NCI-H446 (cell line): ENCODE data around the gene PPIA.
"Not testable (repeated sequence)": the region's sequence is repeated elsewhere in the genome, so short reads cannot be mapped to it uniquely, and the experiment has no call there.

Experiments
- DNase-seq, 2 experiments: peaks; one replicate each; lab custom pipeline; 2025; lab: John Stamatoyannopoulos, UW

The PPIA gene

GRCh38 chr7:44764081-44764480, 32.4 kb upstream of the PPIA start:
- no peak for DNase-seq

- no peak for DNase-seq
Measured at GRCh38 chr7:44764665-44765578, 31.6 kb upstream of the PPIA start.

GRCh38 chr7:44765579-44766415, 30.7 kb upstream of the PPIA start:
- no peak for DNase-seq

GRCh38 chr7:44766416-44766801, 30.1 kb upstream of the PPIA start:
- no peak for DNase-seq

GRCh38 chr7:44767134-44767911, 29.2 kb upstream of the PPIA start:
- DNase-seq = no peak

GRCh38 chr7:44767912-44768627, 28.4 kb upstream of the PPIA start:
- no peak for DNase-seq

- no peak for DNase-seq
Measured at GRCh38 chr7:44768628-44769371, 27.7 kb upstream of the PPIA start.

GRCh38 chr7:44769376-44769775, 27.1 kb upstream of the PPIA start:
- no peak for DNase-seq

GRCh38 chr7:44769776-44770294, 26.6 kb upstream of the PPIA start:
- no peak for DNase-seq

- DNase-seq = no peak
Measured at GRCh38 chr7:44771358-44771757, 25.1 kb upstream of the PPIA start.

- no peak for DNase-seq
Measured at GRCh38 chr7:44772440-44772839, 24.0 kb upstream of the PPIA start.

- DNase-seq = no peak
Measured at GRCh38 chr7:44772867-44773266, 23.6 kb upstream of the PPIA start.

GRCh38 chr7:44774486-44774885, 22.0 kb upstream of the PPIA start:
- not testable (repeated sequence) for DNase-seq

- no peak for DNase-seq
Measured at GRCh38 chr7:44775383-44776107, 20.9 kb upstream of the PPIA start.

GRCh38 chr7:44776211-44776610, 20.3 kb upstream of the PPIA start:
- DNase-seq = no peak

GRCh38 chr7:44782460-44782859, 14.0 kb upstream of the PPIA start:
- no peak for DNase-seq

- no peak for DNase-seq
Measured at GRCh38 chr7:44783407-44783806, 13.1 kb upstream of the PPIA start.

- DNase-seq = no peak
Measured at GRCh38 chr7:44784364-44784763, 12.1 kb upstream of the PPIA start.

GRCh38 chr7:44785218-44785617, 11.3 kb upstream of the PPIA start:
- DNase-seq = not testable (repeated sequence)

GRCh38 chr7:44787041-44787440, 9.4 kb upstream of the PPIA start:
- DNase-seq = no peak
